Measurements from ENCODE around the gene HS2ST1.

DNA sequence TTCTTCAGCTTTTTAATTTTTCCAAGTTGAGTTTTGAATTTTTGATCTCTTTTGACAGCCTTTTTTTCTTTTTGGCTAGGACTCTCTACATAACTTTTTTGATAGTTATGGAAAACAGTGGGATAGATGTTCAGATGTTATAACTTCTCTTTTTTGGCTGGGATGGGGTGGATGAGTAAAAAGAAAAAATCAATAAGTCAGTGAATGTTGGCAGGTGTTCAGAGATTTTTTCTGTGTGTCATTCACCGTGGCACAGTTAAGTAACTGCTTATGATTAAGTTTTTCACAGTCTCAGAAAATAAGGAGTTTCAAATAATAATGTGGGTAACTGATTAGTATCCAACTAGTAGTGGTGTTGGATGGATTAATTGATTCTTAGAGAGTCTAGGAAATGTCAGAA lies 24.0 kb downstream of the HS2ST1 start:
- TF ChIP-seq TAF1 (IDR thresholded peaks at IDR 0.05; ENCODE audit: borderline replicate concordance, low read depth, low read length) (no peak), POLR2A (IDR thresholded peaks at IDR 0.05; ENCODE audit: low read depth, low read length) (no peak), POLR2AphosphoS5 (IDR thresholded peaks at IDR 0.05; ENCODE audit: low read depth, low read length) (no peak)
